ENCODE measurements around the gene FBLN2. TPM values are rescaled to one million over a fixed set of nuclear protein-coding genes. Genes with fewer than 3 reads are reported as not detected.

FBLN2 gene
- total and polyA plus RNA-seq, 10 of the 15 experiments (the other 5 are each of a cell fraction or from before 2014, with no cell fraction given) = 0.03 to 0.41 (median 0.12) TPM; not detected in 2

DNA sequence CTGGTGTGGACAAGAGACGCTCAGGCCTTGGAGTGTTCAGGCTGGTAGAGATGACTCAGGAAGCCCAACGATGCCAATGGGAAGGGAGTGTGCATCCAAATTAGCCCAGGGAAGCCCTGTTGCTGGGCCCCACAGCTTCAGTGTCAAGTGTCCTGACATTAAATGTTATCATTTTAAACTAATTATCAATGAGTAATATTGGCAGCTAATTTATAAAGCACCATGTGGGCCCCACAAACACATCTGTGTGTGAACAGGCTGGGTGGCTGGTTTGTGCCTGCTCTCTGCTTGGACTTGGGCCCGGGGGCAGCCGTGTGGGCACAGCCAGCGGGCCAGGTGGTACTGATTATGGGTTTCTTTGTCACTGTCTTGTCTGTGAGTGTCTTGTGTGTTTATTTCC is 15.0 kb downstream of the FBLN2 start (continued):
- TF ChIP-seq BCL3 (IDR thresholded peaks at IDR 0.05; ENCODE audit: borderline replicate concordance, insufficient read depth, low read depth, low read length, poor library complexity, severe bottlenecking) (no peak), SRF (IDR thresholded peaks at IDR 0.05; ENCODE audit: low read depth in 2 of 2, low read length in 2 of 2) (no peak), POLR2AphosphoS5 (IDR thresholded peaks at IDR 0.05; ENCODE audit: low read length) (no peak), PML (IDR thresholded peaks at IDR 0.05; ENCODE audit: low read length) (no peak), SUPT20H (IDR thresholded peaks at IDR 0.05; ENCODE audit: borderline replicate concordance, control insufficient read depth, low read depth, low read length) (no peak), BCL11A (IDR thresholded peaks at IDR 0.05; ENCODE audit: low read depth, low read length) (no peak)
- TF ChIP-seq, protein P1, sequence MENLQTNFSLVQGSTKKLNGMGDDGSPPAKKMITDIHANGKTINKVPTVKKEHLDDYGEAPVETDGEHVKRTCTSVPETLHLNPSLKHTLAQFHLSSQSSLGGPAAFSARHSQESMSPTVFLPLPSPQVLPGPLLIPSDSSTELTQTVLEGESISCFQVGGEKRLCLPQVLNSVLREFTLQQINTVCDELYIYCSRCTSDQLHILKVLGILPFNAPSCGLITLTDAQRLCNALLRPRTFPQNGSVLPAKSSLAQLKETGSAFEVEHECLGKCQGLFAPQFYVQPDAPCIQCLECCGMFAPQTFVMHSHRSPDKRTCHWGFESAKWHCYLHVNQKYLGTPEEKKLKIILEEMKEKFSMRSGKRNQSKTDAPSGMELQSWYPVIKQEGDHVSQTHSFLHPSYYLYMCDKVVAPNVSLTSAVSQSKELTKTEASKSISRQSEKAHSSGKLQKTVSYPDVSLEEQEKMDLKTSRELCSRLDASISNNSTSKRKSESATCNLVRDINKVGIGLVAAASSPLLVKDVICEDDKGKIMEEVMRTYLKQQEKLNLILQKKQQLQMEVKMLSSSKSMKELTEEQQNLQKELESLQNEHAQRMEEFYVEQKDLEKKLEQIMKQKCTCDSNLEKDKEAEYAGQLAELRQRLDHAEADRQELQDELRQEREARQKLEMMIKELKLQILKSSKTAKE (IDR thresholded peaks at IDR 0.05; ENCODE audit: low read depth, poor library complexity, severe bottlenecking) = no peak

DNA sequence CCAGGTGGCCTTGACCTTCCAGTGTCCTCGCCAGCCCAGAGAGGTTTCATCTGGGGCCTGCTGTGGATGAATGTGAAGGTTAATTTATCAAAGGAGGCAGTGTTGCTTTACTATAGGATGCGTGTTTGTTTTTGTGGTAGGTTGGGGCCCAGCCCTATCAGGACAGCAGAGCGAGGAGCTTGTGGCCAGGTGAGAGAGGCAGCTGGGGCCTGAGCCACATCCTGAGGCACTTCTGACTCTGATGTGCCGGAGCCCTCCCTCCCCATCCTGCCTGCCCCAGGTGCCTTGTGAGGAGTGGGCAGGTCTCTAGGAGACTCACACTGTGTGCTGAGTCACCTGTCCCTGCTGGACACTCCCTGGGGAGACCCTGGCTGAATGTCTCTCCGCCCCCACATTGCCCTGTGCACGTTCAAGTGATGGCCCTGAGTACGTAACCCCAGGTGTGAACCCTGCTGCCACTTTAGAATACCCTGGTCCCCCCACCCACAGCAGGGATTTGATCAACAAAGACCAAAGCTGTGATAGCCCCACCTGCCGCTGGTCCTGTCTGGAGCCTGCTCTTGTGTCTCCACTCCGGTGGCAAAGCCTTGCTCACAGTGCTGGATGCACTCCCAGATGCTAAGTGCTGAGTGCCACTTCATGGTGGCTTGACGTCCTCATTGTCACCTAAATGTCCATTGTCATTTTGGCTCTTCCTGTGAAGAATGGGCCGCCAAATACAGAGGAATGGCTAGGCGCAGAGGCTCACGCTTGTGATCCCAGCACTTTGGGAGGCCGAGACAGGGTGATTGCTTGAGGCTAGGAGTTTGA is 16.0 kb downstream of the FBLN2 start:
- BruUV-seq (replicated peaks) = no TSS peak
- DNase-seq (ENCODE audit: low read depth, low spot score) = no peak
- TF ChIP-seq CEBPZ (IDR thresholded peaks at IDR 0.05; ENCODE audit: low read depth, low read length) (no peak), JUNB (IDR thresholded peaks at IDR 0.05) (no peak), ZNF24 (IDR thresholded peaks at IDR 0.05) (no peak), SPI1 (IDR thresholded peaks at IDR 0.05; ENCODE audit: borderline replicate concordance, insufficient read depth, low read depth, low read length) (no peak), FOXK2 (IDR thresholded peaks at IDR 0.05) (no peak), BCL11A (IDR thresholded peaks at IDR 0.05; ENCODE audit: low read depth, low read length) (no peak)
- TF ChIP-seq, protein P2, sequence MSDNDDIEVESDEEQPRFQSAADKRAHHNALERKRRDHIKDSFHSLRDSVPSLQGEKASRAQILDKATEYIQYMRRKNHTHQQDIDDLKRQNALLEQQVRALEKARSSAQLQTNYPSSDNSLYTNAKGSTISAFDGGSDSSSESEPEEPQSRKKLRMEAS (IDR thresholded peaks at IDR 0.05; ENCODE audit: low read depth, low read length) = no peak

More for the DNA sequence above, 16.0 kb downstream of the FBLN2 start:
- ChIA-PET RAD21 (ENCODE audit: unreplicated experiment) (no interaction called here), POLR2A (no interaction called here), CTCF (no interaction called here), SMC1A (ENCODE audit: uncharacterized antibody, unreplicated experiment) (no interaction called here)
- no peaks in the 10 kb centered on the region for H3K9me3 ChIP-seq (replicated peaks; ENCODE audit: control insufficient read depth, insufficient read depth, low read length)
- in situ Hi-C loops (cut with MboI) (no loop called here), intact Hi-C loops (cut with micrococcal nuclease; ENCODE audit: unreplicated experiment) (no loop called here)
- WGBS (ENCODE audit: insufficient coverage, insufficient replicate concordance, low lambda C conversion rate, missing lambda C conversion rate) = 26% methylated on average over 14 of the region's 14 CpGs
- H3K4me3 ChIP-seq = no peak overlapping the region
- H2AFZ ChIP-seq (ENCODE audit: control insufficient read depth, low read depth, low read length) = no peak overlapping the region
- FAIRE-seq = no peak
- H3K4me2 ChIP-seq (ENCODE audit: control insufficient read depth, insufficient read depth) = no peak overlapping the region
- H3K36me3 ChIP-seq (ENCODE audit: control insufficient read depth in 2 of 2, insufficient read depth in 2 of 2, low read length in 1 of 2) = no peaks in the 10 kb centered on the region
- H3K27ac ChIP-seq (ENCODE audit: control insufficient read depth, insufficient read depth) = no peak overlapping the region
- ATAC-seq = no peak
- no peaks in the 10 kb centered on the region; a peak in 1 of 4 replicates for H3K27me3 ChIP-seq (replicated peaks in 1 of 2; ENCODE audit: control insufficient read depth in 2 of 2, insufficient read depth in 2 of 2, low read length in 1 of 2)
- no peaks in the 10 kb centered on the region for H3K4me1 ChIP-seq (ENCODE audit: control insufficient read depth, insufficient read depth, low read length)
- H4K20me1 ChIP-seq (ENCODE audit: control insufficient read depth, insufficient read depth) = no peaks in the 10 kb centered on the region
- H3K79me2 ChIP-seq (ENCODE audit: control insufficient read depth, insufficient read depth, low read length) = no peaks in the 10 kb centered on the region
- H3K9ac ChIP-seq (ENCODE audit: control insufficient read depth, insufficient read depth, low read length) = no peak overlapping the region

All from GM12878 (cell line).